ENCODE measurements around the gene SP3. TPM values are rescaled to one million over a fixed set of nuclear protein-coding genes. Genes with fewer than 3 reads are reported as not detected.
A peak's percentile ranks its signal among the peaks of the same experiment; 100 is the strongest.

The SP3 gene
- total RNA-seq, 1 donor: 113 TPM

GRCh38 chr2:173996766-173997165 lies 31.6 kb upstream of the SP3 start:
- peaks cover 5% of the 10 kb centered on the region for H3K4me1 ChIP-seq (ENCODE audit: insufficient read depth, low read length)
- no peak overlapping the region for H3K4me3 ChIP-seq (ENCODE audit: insufficient read depth, low read length)
- H3K27me3 ChIP-seq (ENCODE audit: insufficient read depth, low read length): peaks cover 13% of the 10 kb centered on the region
- no peak for DNase-seq (ENCODE audit: insufficient read length, low spot score, missing footprints)
- TF ChIP-seq, protein P1, sequence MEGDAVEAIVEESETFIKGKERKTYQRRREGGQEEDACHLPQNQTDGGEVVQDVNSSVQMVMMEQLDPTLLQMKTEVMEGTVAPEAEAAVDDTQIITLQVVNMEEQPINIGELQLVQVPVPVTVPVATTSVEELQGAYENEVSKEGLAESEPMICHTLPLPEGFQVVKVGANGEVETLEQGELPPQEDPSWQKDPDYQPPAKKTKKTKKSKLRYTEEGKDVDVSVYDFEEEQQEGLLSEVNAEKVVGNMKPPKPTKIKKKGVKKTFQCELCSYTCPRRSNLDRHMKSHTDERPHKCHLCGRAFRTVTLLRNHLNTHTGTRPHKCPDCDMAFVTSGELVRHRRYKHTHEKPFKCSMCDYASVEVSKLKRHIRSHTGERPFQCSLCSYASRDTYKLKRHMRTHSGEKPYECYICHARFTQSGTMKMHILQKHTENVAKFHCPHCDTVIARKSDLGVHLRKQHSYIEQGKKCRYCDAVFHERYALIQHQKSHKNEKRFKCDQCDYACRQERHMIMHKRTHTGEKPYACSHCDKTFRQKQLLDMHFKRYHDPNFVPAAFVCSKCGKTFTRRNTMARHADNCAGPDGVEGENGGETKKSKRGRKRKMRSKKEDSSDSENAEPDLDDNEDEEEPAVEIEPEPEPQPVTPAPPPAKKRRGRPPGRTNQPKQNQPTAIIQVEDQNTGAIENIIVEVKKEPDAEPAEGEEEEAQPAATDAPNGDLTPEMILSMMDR (IDR thresholded peaks at IDR 0.05; ENCODE audit: extremely low read depth, low read depth, low read length): no peak
- no peaks in the 10 kb centered on the region for H4K20me1 ChIP-seq (ENCODE audit: insufficient read depth, low read length)
- H3K4me2 ChIP-seq (ENCODE audit: insufficient read depth, low read length): no peak overlapping the region
- no peak overlapping the region for H3K27ac ChIP-seq (ENCODE audit: low read depth, low read length)
- no peaks in the 10 kb centered on the region for H3K9me3 ChIP-seq (ENCODE audit: low read depth, low read length)
- no peaks in the 10 kb centered on the region for H3K36me3 ChIP-seq (ENCODE audit: insufficient read depth, low read length)
- no peaks in the 10 kb centered on the region for H3K79me2 ChIP-seq (ENCODE audit: insufficient read depth, low read length)
- no peak overlapping the region for H2AFZ ChIP-seq (ENCODE audit: low read length)

GRCh38 chr2:173993459-173993858 lies 28.3 kb upstream of the SP3 start:
- Histone ChIP-seq H4K20me1 (ENCODE audit: insufficient read depth, low read length) (peaks cover 2% of the 10 kb centered on the region), H3K9me3 (ENCODE audit: low read depth, low read length) (no peaks in the 10 kb centered on the region), H3K79me2 (ENCODE audit: insufficient read depth, low read length) (no peaks in the 10 kb centered on the region), H3K4me3 (ENCODE audit: insufficient read depth, low read length) (no peak overlapping the region), H3K4me1 (ENCODE audit: insufficient read depth, low read length) (peaks cover 16% of the 10 kb centered on the region), H3K27me3 (ENCODE audit: insufficient read depth, low read length) (peaks cover 13% of the 10 kb centered on the region), H3K27ac (ENCODE audit: low read depth, low read length) (no peak overlapping the region), H3K4me2 (ENCODE audit: insufficient read depth, low read length) (no peak overlapping the region), H3K36me3 (ENCODE audit: insufficient read depth, low read length) (no peaks in the 10 kb centered on the region), H2AFZ (ENCODE audit: low read length) (no peak overlapping the region)
- TF ChIP-seq, protein P1 (IDR thresholded peaks at IDR 0.05; ENCODE audit: extremely low read depth, low read depth, low read length): no peak
- DNase-seq (ENCODE audit: insufficient read length, low spot score, missing footprints): no peak

DNA sequence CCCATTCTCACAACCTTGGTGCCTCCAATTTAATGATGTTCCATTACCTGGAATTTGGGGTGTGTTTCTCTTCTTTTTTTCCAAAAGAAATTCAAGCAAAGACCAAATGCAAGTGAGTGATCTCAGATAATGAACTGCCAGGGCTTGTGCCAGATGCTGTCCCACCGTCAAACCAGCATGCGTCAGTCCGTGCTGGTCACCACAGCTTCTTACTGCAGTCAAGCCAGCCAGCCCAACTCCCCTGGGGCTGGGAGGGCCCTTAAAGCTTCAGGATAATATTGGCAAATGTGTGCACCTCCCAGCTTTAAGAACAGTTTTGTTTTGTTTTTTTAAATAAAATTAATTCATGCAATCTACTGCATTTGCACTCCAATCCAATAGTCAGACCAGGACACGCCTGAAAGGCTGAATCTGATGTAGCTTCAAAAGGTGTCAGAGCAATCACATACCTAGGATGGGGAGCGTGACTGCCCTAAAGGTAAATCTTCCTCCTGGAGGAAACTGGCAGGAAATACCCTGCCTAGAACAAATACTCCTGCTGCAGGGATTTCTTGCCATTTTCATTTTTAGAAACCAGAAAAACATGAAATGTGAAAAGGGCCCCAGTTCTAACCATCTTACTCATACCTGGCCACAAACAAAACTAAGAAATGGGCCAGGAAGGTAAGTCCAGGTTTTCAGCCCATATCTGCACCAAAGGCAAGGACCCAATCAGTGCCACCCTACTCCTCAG lies 26.8 kb upstream of the SP3 start:
- DNase-seq (ENCODE audit: insufficient read length, low spot score, missing footprints): no peak
- Histone ChIP-seq H3K27me3 (ENCODE audit: insufficient read depth, low read length) (peaks cover 13% of the 10 kb centered on the region), H3K36me3 (ENCODE audit: insufficient read depth, low read length) (no peaks in the 10 kb centered on the region), H3K27ac (ENCODE audit: low read depth, low read length) (peak overlapping the region; percentile 45), H4K20me1 (ENCODE audit: insufficient read depth, low read length) (peaks cover 2% of the 10 kb centered on the region), H3K4me3 (ENCODE audit: insufficient read depth, low read length) (peak overlapping the region; percentile 45), H3K4me2 (ENCODE audit: insufficient read depth, low read length) (peak overlapping the region; percentile 75), H3K79me2 (ENCODE audit: insufficient read depth, low read length) (no peaks in the 10 kb centered on the region), H3K9me3 (ENCODE audit: low read depth, low read length) (no peaks in the 10 kb centered on the region), H3K4me1 (ENCODE audit: insufficient read depth, low read length) (peaks cover 16% of the 10 kb centered on the region), H2AFZ (ENCODE audit: low read length) (no peak overlapping the region)
- TF ChIP-seq, protein P1 (IDR thresholded peaks at IDR 0.05; ENCODE audit: extremely low read depth, low read depth, low read length): no peak

DNA sequence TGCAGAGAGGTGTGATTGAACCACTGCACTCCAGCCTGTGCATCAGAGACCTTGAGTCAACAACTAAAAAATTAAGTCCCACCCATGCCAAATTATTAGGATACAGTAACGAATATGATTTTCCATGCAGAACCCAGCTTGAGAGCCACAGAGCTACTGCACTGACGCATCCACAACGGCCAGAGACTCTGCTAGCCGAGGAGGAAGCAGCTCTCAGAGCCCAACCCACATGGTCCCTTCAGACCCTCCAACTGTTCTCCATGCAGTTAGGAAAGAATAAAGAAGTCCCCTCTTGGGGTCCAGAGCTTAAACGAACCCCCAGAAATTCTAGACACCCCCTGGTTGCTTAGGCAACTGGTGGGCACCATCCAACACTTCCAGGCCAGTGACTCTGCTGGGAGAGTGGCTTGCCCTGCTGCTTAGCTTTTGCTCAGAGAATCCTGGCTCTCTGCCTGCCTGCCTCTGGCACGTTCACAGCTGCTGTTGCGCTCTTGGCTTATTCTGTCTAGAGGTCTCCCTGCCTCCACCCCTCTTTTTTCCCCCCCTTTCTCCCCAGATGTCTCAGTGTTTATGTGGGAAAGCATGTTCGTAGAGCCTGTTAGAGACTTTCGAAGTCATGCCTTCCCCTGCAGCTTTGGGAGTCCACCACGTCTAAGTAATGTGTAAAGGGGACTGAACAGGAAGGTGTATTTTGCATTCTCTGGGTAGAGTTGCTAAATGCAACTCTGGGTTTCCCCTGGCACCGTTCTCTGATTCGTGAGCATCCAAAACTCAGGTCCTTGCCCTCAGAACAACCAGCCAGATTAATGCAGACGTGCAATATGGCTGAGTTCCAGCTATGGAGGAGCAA lies 26.0 kb upstream of the SP3 start:
- no peaks in the 10 kb centered on the region for H3K9me3 ChIP-seq (ENCODE audit: low read depth, low read length)
- H3K79me2 ChIP-seq (ENCODE audit: insufficient read depth, low read length): no peaks in the 10 kb centered on the region
- DNase-seq (ENCODE audit: insufficient read length, low spot score, missing footprints): no peak
- H3K4me3 ChIP-seq (ENCODE audit: insufficient read depth, low read length): peak overlapping the region; percentile 45
- H2AFZ ChIP-seq (ENCODE audit: low read length): peak overlapping the region; percentile 53
- peak overlapping the region; percentile 45 for H3K27ac ChIP-seq (ENCODE audit: low read depth, low read length)
- TF ChIP-seq, protein P1 (IDR thresholded peaks at IDR 0.05; ENCODE audit: extremely low read depth, low read depth, low read length): no peak
- peak overlapping the region; percentile 75 for H3K4me2 ChIP-seq (ENCODE audit: insufficient read depth, low read length)
- H3K4me1 ChIP-seq (ENCODE audit: insufficient read depth, low read length): peaks cover 16% of the 10 kb centered on the region
- peaks cover 13% of the 10 kb centered on the region for H3K27me3 ChIP-seq (ENCODE audit: insufficient read depth, low read length)
- H3K36me3 ChIP-seq (ENCODE audit: insufficient read depth, low read length): no peaks in the 10 kb centered on the region
- peaks cover 2% of the 10 kb centered on the region for H4K20me1 ChIP-seq (ENCODE audit: insufficient read depth, low read length)
